Measurements from ENCODE around the gene FNDC3B.

Gene FNDC3B

DNA sequence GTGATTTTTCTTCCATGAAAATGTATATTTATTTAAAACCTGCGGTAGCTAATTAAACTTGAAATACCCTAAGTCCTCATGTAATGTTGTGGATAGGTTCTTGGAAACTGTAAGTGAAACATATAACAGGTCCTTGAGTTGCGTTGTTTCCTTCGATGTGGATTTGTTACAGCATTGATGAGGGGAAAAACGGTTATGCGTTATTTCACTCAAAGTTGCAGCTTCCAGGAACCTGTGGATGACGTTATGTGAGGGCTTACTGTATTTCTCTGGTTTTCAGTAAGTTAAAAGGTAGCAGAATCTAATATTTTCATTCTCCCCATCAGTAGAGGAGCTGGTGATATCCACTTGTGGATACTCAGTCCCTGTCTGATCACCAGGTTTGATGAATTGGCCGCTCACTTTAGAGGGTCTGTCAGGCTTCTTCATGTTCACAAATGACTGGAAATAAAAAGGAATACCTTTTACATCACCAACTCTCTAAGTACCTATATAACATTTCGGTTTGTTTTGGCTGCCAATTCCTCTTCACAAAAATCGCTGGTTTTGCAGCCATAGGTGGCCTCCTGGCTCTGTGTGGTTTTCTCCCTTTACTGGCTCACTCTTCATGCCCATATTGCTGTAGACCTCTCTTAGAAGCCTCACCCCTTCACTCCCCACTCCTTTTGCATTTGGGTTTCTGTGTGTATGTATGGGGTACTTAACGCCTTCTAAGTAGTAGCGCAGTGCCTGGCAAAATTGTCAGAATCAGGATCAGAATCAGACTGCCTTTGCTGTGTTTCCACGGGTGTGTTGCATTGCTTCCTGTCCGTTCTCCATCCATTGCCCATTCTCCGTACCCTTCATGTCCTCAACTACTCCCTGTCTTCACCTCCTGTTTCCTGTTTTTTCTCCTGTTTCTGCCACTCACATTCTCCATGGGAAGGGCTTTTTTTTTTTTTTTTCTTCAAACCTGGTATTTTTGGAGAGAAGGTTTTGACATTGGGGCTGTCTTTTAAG lies 112.6 kb downstream of the FNDC3B start:
- Histone ChIP-seq H3K9me3 (no peaks in the 10 kb centered on the region), H3K4me3 (ENCODE audit: low read depth, low read length) (no peak overlapping the region), H3K4me1 (peaks cover 25% of the 10 kb centered on the region), H3K27me3 (no peaks in the 10 kb centered on the region), H3K36me3 (no peaks in the 10 kb centered on the region)
- TF ChIP-seq, protein P1, sequence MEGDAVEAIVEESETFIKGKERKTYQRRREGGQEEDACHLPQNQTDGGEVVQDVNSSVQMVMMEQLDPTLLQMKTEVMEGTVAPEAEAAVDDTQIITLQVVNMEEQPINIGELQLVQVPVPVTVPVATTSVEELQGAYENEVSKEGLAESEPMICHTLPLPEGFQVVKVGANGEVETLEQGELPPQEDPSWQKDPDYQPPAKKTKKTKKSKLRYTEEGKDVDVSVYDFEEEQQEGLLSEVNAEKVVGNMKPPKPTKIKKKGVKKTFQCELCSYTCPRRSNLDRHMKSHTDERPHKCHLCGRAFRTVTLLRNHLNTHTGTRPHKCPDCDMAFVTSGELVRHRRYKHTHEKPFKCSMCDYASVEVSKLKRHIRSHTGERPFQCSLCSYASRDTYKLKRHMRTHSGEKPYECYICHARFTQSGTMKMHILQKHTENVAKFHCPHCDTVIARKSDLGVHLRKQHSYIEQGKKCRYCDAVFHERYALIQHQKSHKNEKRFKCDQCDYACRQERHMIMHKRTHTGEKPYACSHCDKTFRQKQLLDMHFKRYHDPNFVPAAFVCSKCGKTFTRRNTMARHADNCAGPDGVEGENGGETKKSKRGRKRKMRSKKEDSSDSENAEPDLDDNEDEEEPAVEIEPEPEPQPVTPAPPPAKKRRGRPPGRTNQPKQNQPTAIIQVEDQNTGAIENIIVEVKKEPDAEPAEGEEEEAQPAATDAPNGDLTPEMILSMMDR (IDR thresholded peaks at IDR 0.05; ENCODE audit: low read depth, low read length), result no peak
- DNase-seq, result no peak

- Histone ChIP-seq H3K4me1 (peaks cover 25% of the 10 kb centered on the region), H3K27me3 (no peaks in the 10 kb centered on the region), H3K9me3 (no peaks in the 10 kb centered on the region), H3K36me3 (no peaks in the 10 kb centered on the region), H3K4me3 (ENCODE audit: low read depth, low read length) (no peak overlapping the region)
- DNase-seq, result no peak
- TF ChIP-seq, protein P1 (IDR thresholded peaks at IDR 0.05; ENCODE audit: low read depth, low read length), result no peak
These were observed 113.5 kb downstream of the FNDC3B start for GRCh38 chr3:172152874-172153273.

GRCh38 chr3:172153335-172153861 lies 114.0 kb downstream of the FNDC3B start:
- TF ChIP-seq, protein P1 (IDR thresholded peaks at IDR 0.05; ENCODE audit: low read depth, low read length), result no peak
- Histone ChIP-seq H3K36me3 (no peaks in the 10 kb centered on the region), H3K27me3 (no peaks in the 10 kb centered on the region), H3K9me3 (no peaks in the 10 kb centered on the region), H3K4me1 (peaks cover 25% of the 10 kb centered on the region), H3K4me3 (ENCODE audit: low read depth, low read length) (no peak overlapping the region)
- peak; percentile 78 for DNase-seq

DNA sequence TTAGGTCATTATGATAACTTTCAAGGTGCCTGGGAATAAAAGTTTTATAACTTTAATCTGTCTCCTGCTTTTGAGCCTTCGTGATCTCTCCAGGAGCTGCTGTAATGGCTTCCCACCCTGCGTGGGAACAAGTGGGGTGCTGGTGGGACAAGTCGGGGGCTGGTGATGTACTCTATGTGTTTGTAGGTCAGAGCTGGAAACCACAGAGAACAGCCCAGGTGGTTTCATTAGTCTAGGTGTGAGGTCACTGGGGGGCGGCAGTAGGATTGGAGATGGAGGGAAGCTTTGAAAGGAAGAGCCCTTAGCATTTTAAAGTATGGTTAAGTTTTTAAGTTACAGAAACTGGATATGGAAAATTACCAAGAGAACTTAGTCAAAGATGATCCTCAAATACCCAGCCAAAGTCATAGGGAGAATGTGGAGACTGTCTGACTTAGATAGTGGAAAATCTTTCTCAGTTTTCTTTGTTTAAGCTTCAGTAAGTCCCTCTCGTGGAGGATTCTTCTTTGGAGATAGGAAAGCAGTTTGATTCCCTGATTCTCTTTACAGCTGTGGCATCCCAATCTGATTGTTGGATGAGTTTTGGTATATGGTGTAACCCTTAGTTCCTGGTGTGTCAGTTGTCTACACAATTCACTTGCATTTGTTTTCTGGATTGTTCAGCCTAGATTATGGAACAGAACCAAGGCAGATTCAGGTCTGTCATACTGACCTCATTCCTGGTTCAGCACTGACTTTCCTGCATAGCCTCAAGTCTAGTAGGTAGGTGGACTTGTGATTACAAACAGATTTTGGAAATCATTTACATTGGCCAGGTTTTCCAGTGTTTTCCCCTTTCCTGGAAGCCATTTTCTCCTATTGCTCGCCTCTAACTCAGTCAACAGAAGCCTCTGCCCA lies 115.6 kb downstream of the FNDC3B start:
- peaks cover 25% of the 10 kb centered on the region for H3K4me1 ChIP-seq
- TF ChIP-seq, protein P1 (IDR thresholded peaks at IDR 0.05; ENCODE audit: low read depth, low read length), result no peak

GRCh38 chr3:172155897-172156585 lies 116.7 kb downstream of the FNDC3B start:
- no peak for DNase-seq
- Histone ChIP-seq H3K36me3 (no peaks in the 10 kb centered on the region), H3K4me3 (ENCODE audit: low read depth, low read length) (no peak overlapping the region), H3K4me1 (peaks cover 25% of the 10 kb centered on the region), H3K9me3 (no peaks in the 10 kb centered on the region), H3K27me3 (no peaks in the 10 kb centered on the region)
- TF ChIP-seq, protein P1 (IDR thresholded peaks at IDR 0.05; ENCODE audit: low read depth, low read length), result no peak

More for the DNA sequence above, 115.6 kb downstream of the FNDC3B start:
- H3K4me3 ChIP-seq (ENCODE audit: low read depth, low read length), result no peak overlapping the region
- no peaks in the 10 kb centered on the region for H3K36me3 ChIP-seq
- no peaks in the 10 kb centered on the region for H3K27me3 ChIP-seq
- no peak for DNase-seq
- no peaks in the 10 kb centered on the region for H3K9me3 ChIP-seq

All from BE2C (cell line).